ENCODE data around the gene LGI4.

LGI4 gene

DNA sequence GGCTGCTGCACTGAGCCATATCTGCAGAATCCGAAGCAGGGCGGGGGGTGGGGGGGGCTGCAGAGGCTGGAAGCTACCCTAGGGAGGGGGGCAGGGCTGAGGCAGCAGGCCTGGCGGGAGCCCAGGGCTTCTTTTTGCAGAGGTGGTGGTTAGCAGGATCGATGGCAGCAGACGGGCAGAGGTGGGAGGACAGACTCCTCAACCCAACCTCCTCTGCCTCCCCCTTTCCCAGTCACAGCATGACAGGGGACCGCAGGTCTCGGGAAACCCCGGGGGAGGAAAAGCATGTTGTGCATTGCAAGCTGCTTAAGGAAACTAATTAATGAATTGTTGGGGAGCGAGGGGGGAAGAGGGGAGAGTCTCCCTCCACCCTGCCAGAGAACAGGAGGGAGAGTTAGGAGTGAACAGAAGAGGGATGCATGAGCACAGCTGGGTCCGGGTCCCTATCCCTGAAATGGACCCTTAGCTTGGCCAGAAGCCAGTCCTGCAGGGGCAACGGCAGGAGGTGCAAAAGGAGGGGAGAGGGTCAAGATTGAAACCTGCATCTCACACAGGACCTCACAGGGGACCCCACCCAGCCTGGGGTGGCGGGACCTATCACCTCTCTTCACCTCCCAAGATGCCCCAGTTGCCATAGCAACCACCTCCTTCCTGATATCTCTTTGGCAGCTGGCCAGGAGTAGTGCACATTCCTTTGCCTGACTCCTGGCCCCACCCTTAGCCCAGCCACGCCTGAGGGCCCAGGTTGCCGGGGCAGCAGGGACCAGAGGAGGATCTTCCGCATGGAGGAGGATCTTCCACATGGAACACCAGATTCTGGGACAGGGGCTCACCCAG, 10.0 kb upstream of the LGI4 start:
- TF ChIP-seq, protein P1, sequence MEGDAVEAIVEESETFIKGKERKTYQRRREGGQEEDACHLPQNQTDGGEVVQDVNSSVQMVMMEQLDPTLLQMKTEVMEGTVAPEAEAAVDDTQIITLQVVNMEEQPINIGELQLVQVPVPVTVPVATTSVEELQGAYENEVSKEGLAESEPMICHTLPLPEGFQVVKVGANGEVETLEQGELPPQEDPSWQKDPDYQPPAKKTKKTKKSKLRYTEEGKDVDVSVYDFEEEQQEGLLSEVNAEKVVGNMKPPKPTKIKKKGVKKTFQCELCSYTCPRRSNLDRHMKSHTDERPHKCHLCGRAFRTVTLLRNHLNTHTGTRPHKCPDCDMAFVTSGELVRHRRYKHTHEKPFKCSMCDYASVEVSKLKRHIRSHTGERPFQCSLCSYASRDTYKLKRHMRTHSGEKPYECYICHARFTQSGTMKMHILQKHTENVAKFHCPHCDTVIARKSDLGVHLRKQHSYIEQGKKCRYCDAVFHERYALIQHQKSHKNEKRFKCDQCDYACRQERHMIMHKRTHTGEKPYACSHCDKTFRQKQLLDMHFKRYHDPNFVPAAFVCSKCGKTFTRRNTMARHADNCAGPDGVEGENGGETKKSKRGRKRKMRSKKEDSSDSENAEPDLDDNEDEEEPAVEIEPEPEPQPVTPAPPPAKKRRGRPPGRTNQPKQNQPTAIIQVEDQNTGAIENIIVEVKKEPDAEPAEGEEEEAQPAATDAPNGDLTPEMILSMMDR (conservative IDR thresholded peaks at IDR 0.05; ENCODE audit: low read length): no peak

DNA sequence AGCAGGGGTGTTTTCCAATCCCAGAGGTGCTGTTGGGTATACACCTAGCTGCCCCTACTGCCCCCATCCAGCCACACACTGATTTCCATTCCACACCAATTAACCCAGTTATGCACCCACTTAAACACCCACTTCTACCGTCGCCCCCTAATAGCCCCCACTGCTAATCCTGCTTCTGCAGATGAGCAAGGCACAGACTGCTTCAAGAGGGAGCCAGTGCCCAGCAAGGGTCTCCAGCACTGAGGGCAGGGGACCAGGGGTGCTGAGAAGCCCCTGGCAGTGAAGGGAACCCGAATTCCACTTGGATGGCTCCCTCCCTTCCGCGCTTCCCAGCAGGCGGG, 9.4 kb upstream of the LGI4 start:
- no peak for DNase-seq (ENCODE audit: low read depth)
- TF ChIP-seq, protein P1 (conservative IDR thresholded peaks at IDR 0.05; ENCODE audit: low read length): no peak
- H3K4me3 ChIP-seq (ENCODE audit: low read length): no peak overlapping the region

More for the DNA sequence above, 10.0 kb upstream of the LGI4 start:
- H3K4me3 ChIP-seq (ENCODE audit: low read length): no peak overlapping the region
- no peak for DNase-seq (ENCODE audit: low read depth)

DNA sequence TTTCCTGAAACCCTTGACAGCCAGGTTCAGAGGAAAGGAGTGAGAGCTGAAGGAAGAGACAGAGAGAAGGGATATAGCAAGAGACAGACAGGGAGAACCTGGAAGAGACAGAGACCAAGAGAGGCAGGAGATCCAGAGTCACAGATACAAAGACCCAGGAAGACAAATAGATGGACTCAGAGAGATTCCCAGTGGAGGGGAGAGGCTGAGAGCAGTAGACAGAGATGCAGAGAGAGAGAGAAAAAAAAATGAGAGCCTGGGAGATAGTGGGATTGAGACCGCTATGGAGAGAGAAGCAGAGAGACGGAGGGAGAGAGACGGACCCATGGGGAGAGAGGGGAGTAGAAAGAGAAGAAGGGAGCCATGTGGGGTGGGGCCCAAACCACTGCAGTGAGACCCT, 9.0 kb upstream of the LGI4 start:
- H3K4me3 ChIP-seq (ENCODE audit: low read length): no peak overlapping the region
- TF ChIP-seq, protein P1 (conservative IDR thresholded peaks at IDR 0.05; ENCODE audit: low read length): no peak

DNA sequence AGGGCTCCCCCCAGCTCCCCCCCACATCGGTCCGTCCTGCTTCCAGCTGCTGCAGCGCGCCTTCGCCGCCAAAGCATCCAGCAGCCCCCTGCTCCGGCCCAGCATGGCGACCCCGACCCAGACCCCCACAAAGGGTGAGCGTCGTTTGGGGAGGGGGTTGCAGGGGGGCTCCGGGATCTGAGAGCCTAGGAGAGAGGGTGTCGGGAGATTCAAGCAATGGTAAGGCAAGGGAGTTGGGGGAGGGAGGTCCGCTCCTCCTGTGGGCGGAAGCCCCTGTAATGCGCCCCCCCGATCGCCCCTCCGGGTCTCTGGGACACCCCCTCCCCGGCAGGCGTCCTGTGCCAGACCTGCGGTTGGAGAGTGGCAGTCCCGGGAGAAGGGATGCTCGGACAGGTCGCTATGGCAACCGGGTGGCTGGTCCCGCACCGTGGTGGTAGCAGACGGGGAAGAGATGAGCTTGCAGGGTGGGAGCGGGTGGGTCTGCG, 8.4 kb upstream of the LGI4 start, which contains the start of gene FXYD7:
TSS of gene FXYD7 (plus strand) at position 25 of the 485 bp plus-strand sequence. CDS start at position 104, 79 bp downstream.
- no peak for DNase-seq (ENCODE audit: low read depth)
- TF ChIP-seq, protein P1 (conservative IDR thresholded peaks at IDR 0.05; ENCODE audit: low read length): no peak
- H3K4me3 ChIP-seq (ENCODE audit: low read length): no peak within 1 kb of the TSS

More for the DNA sequence above, 9.0 kb upstream of the LGI4 start:
- DNase-seq (ENCODE audit: low read depth): no peak

DNA sequence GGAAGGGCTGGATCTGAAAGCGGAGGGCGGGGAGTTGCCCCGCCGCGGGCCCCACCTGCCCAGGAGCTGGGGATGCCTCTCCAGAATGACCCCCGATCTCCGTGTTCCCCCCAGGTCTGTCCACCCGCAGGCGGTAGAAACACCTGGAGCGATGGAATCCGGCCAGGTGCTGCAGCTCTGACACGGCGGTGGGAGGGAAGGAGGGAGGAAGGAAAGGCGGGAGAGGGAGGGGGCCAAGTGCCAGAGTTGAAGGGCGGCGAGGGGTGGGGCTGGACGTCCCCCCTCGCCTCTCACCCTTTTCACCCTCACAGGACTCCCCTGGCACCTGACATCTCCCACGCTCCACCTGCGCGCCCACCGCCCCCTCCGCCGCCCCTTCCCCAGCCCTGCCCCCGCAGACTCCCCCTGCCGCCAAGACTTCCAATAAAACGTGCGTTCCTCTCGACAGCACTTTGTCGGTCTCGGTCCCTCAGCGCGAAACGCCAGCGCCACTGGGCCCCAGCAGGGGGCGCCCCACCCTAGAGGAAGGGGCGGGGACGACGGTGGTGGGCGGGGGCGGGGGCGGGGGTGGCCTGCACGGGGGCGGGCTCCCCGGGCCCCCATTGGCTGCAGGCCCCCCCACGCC, 7.9 kb upstream of the LGI4 start:
- no peak overlapping the region for H3K4me3 ChIP-seq (ENCODE audit: low read length)
- TF ChIP-seq, protein P1 (conservative IDR thresholded peaks at IDR 0.05; ENCODE audit: low read length): peak; percentile 43
- no peak for DNase-seq (ENCODE audit: low read depth)

DNA sequence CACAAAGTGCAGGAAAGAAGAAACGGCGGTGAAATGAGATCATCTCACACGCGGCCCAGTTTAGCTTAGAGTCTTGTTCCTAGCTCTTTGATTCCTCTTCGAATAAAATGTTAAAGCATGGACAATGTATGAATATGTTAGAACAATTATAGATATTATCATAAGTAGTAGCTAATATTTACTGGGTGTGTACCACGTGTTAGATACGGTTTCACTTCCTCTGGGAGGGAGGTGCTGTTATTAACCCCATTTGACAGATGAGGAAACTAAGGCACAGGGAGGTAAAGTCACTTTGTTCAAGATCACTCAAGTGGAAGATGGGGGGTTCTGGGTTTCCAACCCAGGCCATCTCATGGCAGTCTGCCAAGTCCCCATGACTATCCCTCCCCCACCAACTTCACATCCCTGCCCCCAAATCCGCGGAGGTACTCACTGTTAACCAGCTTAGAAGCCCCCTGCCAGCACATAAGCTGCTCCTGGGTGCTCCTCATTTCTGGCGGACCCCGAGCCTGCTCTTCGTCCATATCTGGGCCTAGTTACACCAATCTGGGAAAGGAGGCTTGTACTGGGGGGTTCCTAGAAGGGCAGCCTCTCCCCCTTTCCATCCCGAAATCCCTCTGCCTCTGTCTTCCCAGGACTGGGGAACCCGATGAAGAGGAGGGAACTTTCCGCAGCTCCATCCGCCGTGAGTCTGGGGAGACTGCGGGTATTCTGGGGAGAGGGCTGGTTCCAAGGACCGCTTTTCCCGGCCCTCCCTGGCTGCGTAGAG, 7.2 kb upstream of the LGI4 start:
- TF ChIP-seq, protein P1 (conservative IDR thresholded peaks at IDR 0.05; ENCODE audit: low read length): no peak
- H3K4me3 ChIP-seq (ENCODE audit: low read length): no peak overlapping the region
- DNase-seq (ENCODE audit: low read depth): no peak
